BLaER1 treated with 17β-estradiol and CSF1 and Interleukin-3, amounts not matched to agents 10 nM and 100 nM (cell line): ENCODE results near the gene CHAF1B.

Source experiments
- H3K27ac ChIP-seq, 11 experiments: shearing (Covaris generic); formaldehyde crosslinking; 2 replicates each; pipeline ENCODE4 v1.8.1; 2022
- H3K27me3 ChIP-seq, 11 experiments: shearing (Covaris generic); formaldehyde crosslinking; 2 replicates each; pipeline ENCODE4 v1.8.1; 2022
- H3K36me3 ChIP-seq, 11 experiments: shearing (Covaris generic); formaldehyde crosslinking; 2 replicates each; pipeline ENCODE4 v1.8.1; 2022
- H3K4me1 ChIP-seq, 10 experiments: shearing (Covaris generic); formaldehyde crosslinking; 2 replicates each; pipeline ENCODE4 v1.8.1; 2022
- H3K4me2 ChIP-seq, 11 experiments: shearing (Covaris generic); formaldehyde crosslinking; 2 replicates each; pipeline ENCODE4 v1.8.1; 2022
- H3K4me3 ChIP-seq, 10 experiments: shearing (Covaris generic); formaldehyde crosslinking; 2 replicates each; pipeline ENCODE4 v1.8.1; 2022
- H3K9ac ChIP-seq, 11 experiments: shearing (Covaris generic); formaldehyde crosslinking; 2 replicates each; pipeline ENCODE4 v1.8.1; 2022
- H3K9me3 ChIP-seq, 11 experiments: shearing (Covaris generic); formaldehyde crosslinking; replicated peaks in 1 of 11; 2 replicates each; pipeline ENCODE4 v1.8.1; 2022
- H4K20me1 ChIP-seq, 11 experiments: shearing (Covaris generic); formaldehyde crosslinking; 2 replicates each; pipeline ENCODE4 v1.8.1; 2022
- Cebpa-rat ChIP-seq, 11 experiments: shearing (Covaris generic); IDR thresholded peaks; 2 replicates each; pipeline ENCODE4 v1.8.1; 2022

CHAF1B gene

GRCh38 chr21:36354918-36355680 lies 30.1 kb upstream of the CHAF1B start:
- Histone ChIP-seq H3K4me2 (no peak overlapping the region), H3K9me3 (no peaks in the 10 kb centered on the region), H3K9ac (no peak overlapping the region), H4K20me1 (peaks cover 0 to 79% (median 9%) of the 10 kb centered on the region in 11 experiments; a peak in 10 of 22 replicates), H3K4me3 (no peak overlapping the region), H3K4me1 (no peaks in the 10 kb centered on the region), H3K36me3 (peaks cover 75 to 100% (median 95%) of the 10 kb centered on the region in 11 experiments), H3K27me3 (no peaks in the 10 kb centered on the region), H3K27ac (no peak overlapping the region)
- no peak for TF ChIP-seq Cebpa-rat (IDR thresholded peaks at IDR 0.05)

DNA sequence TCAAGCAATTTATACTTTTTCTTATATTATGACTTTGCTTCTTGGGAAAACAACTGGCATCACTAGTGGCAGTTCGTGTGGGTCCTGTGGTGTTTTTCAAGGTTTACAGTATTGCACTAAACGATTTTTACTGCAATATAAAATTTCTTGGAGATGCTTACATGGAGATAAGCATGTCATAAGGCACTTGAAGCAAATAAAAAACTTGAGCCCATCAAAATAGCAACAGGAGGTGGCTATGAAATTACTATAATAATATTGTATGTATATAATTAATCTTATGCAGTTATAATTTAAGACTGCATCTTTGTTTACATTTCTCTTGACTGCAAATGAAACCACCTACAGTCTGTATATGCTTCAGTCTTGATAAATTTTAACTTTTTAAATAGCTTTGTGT lies 29.3 kb upstream of the CHAF1B start:
- no peaks in the 10 kb centered on the region for H3K27me3 ChIP-seq
- no peak overlapping the region for H3K27ac ChIP-seq
- no peak overlapping the region for H3K4me2 ChIP-seq
- H3K4me1 ChIP-seq, result no peaks in the 10 kb centered on the region
- H3K4me3 ChIP-seq, result no peak overlapping the region
- H4K20me1 ChIP-seq, result peaks cover 0 to 79% (median 9%) of the 10 kb centered on the region in 11 experiments; a peak in 10 of 22 replicates
- no peak for TF ChIP-seq Cebpa-rat (IDR thresholded peaks at IDR 0.05)
- H3K36me3 ChIP-seq, result peaks cover 75 to 100% (median 97%) of the 10 kb centered on the region in 11 experiments
- no peak overlapping the region for H3K9ac ChIP-seq
- H3K9me3 ChIP-seq, result no peaks in the 10 kb centered on the region

DNA sequence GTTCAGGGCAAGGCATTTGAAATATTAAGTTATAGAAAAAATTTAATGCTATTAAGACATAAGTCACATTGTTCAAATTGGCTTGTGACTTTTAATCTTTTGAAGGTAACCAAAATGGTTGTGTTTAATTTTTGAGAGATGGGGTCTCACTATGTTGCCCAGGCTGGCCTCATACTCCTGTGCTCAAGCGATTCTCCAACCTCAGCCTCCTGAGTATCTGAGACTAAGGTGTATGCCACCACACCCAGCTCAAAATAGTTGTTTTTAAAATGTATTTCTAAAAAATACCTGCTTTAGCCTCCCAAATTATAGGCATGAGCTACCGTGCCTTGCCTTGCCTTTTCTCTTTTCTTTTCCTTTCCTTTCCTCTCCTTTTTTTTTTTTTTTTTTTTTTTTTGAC lies 26.0 kb upstream of the CHAF1B start:
- peaks cover 86 to 100% (median 99%) of the 10 kb centered on the region in 11 experiments for H3K36me3 ChIP-seq

DNA sequence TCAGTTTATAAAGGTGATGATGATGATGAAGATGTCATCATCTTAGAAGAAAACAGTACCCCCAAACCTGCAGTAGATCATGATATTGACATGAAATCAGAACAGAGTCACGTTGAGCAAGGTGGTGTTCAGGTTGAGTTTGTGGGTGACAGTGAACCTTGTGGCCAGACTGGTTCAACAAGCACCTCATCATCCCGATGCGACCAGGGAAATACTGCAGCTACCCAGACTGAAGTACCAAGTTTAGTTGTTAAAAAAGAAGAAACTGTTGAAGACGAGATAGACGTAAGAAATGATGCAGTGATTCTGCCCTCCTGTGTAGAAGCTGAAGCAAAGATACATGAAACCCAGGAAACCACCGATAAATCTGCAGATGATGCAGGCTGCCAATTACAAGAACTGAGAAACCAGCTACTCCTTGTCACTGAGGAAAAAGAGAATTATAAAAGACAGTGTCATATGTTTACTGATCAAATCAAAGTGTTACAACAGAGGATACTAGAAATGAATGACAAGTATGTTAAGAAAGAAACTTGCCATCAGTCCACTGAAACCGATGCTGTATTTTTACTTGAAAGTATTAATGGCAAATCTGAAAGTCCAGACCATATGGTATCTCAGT lies 16.0 kb upstream of the CHAF1B start:
- Histone ChIP-seq H3K4me2 (no peak overlapping the region), H4K20me1 (peaks cover 0 to 78% (median 0%) of the 10 kb centered on the region in 11 experiments; a peak in 7 of 22 replicates), H3K27ac (no peak overlapping the region), H3K4me1 (no peaks in the 10 kb centered on the region), H3K36me3 (peaks cover 96 to 100% (median 99%) of the 10 kb centered on the region in 11 experiments), H3K9ac (no peak overlapping the region), H3K27me3 (no peaks in the 10 kb centered on the region), H3K9me3 (no peaks in the 10 kb centered on the region), H3K4me3 (no peak overlapping the region)
- no peak for TF ChIP-seq Cebpa-rat (IDR thresholded peaks at IDR 0.05)

More for the DNA sequence above, 26.0 kb upstream of the CHAF1B start:
- H3K27me3 ChIP-seq, result no peaks in the 10 kb centered on the region
- no peak overlapping the region for H3K4me3 ChIP-seq
- no peak for TF ChIP-seq Cebpa-rat (IDR thresholded peaks at IDR 0.05)
- no peaks in the 10 kb centered on the region for H3K9me3 ChIP-seq
- no peak overlapping the region for H3K4me2 ChIP-seq
- no peaks in the 10 kb centered on the region for H3K4me1 ChIP-seq
- H4K20me1 ChIP-seq, result peaks cover 0 to 78% (median 8%) of the 10 kb centered on the region in 11 experiments; a peak in 10 of 22 replicates
- no peak overlapping the region for H3K9ac ChIP-seq
- H3K27ac ChIP-seq, result no peak overlapping the region

GRCh38 chr21:36375994-36376393 lies 9.2 kb upstream of the CHAF1B start:
- H3K36me3 ChIP-seq, result peaks cover 50 to 80% (median 69%) of the 10 kb centered on the region in 11 experiments

DNA sequence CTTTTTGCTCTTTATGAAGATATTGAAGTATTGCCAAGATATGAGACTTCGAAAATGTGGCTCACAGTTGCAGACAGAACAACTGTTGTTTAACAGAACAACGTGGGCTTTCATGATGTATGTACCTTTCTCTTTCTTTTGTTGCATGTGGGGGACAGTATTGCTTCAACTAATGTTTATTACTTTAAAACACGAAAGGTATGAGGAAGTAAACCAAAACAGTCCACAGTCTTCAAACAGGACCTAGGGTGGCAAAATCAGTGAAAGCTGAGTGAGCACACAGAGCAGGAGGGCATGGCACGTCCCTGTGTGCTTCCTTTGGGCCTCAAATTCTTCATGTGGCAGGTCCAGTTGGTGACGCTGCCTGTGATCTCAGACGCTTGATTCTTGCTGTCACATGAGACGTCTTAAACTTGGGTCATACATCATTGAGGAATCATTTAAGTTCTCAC lies 7.8 kb upstream of the CHAF1B start:
- Histone ChIP-seq H3K9ac (no peak overlapping the region), H3K4me2 (no peak overlapping the region), H3K27me3 (no peaks in the 10 kb centered on the region), H3K4me3 (no peak overlapping the region), H4K20me1 (peaks cover 0 to 35% (median 0%) of the 10 kb centered on the region in 11 experiments; a peak in 6 of 22 replicates), H3K36me3 (peaks cover 36 to 66% (median 55%) of the 10 kb centered on the region in 11 experiments), H3K9me3 (no peaks in the 10 kb centered on the region), H3K4me1 (peaks cover 0 to 9% (median 0%) of the 10 kb centered on the region in 10 experiments; a peak in 3 of 20 replicates), H3K27ac (no peak overlapping the region)
- no peak for TF ChIP-seq Cebpa-rat (IDR thresholded peaks at IDR 0.05)

More at GRCh38 chr21:36375994-36376393, 9.2 kb upstream of the CHAF1B start:
- no peak overlapping the region for H3K4me2 ChIP-seq
- H3K4me1 ChIP-seq, result peaks cover 0 to 9% (median 0%) of the 10 kb centered on the region in 10 experiments; a peak in 3 of 20 replicates
- H3K27ac ChIP-seq, result no peak overlapping the region
- peaks cover 0 to 48% (median 0%) of the 10 kb centered on the region in 11 experiments; a peak in 7 of 22 replicates for H4K20me1 ChIP-seq
- H3K9me3 ChIP-seq, result no peaks in the 10 kb centered on the region
- H3K27me3 ChIP-seq, result no peaks in the 10 kb centered on the region
- no peak for TF ChIP-seq Cebpa-rat (IDR thresholded peaks at IDR 0.05)
- no peak overlapping the region for H3K4me3 ChIP-seq
- H3K9ac ChIP-seq, result no peak overlapping the region

DNA sequence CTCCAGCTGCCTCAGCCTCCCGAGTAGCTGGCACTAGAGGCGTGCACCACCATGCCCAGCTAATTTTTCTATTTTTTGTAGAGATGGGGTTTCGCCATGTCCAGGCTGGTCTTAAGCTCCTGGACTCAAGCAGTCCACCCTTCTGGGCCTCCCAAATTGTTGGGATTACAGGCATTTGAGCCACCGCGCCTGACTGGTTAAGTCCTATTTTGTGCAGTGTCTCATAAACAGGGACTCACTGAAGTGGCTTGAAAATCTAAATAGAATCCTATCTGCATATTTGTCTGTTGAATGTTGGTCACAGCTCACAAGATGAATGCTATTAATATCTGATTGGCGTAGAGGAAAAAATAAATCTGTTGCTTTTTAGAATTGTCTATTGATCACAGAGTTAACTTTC lies 5.9 kb upstream of the CHAF1B start:
- peaks cover 18 to 48% (median 37%) of the 10 kb centered on the region in 11 experiments for H3K36me3 ChIP-seq
- H3K27me3 ChIP-seq, result no peaks in the 10 kb centered on the region
- peak overlapping the region in 1 of 11 experiments; percentile 23; a peak in 1 of 22 replicates for H3K4me2 ChIP-seq
- peaks cover 0 to 9% (median 0%) of the 10 kb centered on the region in 10 experiments; a peak in 3 of 20 replicates for H3K4me1 ChIP-seq
- H3K9me3 ChIP-seq, result no peaks in the 10 kb centered on the region
- no peak overlapping the region for H3K4me3 ChIP-seq
- TF ChIP-seq Cebpa-rat (IDR thresholded peaks at IDR 0.05), result no peak
- H3K9ac ChIP-seq, result no peak overlapping the region
- H3K27ac ChIP-seq, result no peak overlapping the region
- peaks cover 0 to 17% (median 0%) of the 10 kb centered on the region in 11 experiments; a peak in 6 of 22 replicates for H4K20me1 ChIP-seq

DNA sequence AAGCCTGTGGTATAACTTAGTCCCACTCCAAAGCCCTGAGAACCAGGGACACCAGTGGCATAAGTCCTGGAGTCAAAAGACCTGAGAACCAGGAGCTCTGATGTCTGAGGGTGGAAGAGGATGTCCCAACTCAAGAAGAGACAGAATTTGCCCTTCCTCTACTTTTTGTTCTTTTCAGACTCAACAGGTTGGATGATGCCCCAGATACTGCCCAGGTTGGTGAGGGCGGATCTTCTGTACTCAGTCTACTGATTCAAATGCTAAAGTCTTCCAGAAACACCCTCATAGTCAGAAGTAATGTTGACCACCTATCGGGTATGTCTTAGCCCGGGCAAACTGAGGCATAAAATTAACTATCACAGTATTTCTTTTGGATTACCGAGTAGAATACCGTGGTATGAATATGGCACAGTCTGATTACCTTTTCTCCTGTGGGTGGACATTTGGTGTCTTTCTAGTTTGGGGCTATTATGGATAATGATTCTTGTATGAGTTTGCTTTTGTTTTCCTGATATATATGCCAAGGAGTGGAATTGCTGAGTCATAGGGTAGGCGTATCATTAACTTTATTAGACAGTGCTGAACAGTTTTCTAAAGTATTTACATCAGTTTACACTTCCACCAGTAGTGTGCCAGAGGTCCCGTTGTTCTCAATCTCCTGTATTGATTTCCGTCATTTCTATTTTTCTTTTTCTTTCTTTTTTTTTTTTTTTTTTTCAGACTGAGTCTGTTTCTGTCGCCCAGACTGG lies 3.2 kb upstream of the CHAF1B start:
- no peaks in the 10 kb centered on the region for H3K27me3 ChIP-seq
- peaks cover 9 to 20% (median 14%) of the 10 kb centered on the region in 11 experiments for H3K36me3 ChIP-seq
- H3K4me1 ChIP-seq, result peaks cover 0 to 23% (median 10%) of the 10 kb centered on the region in 10 experiments; a peak in 14 of 20 replicates
- no peak overlapping the region for H3K4me2 ChIP-seq
- H4K20me1 ChIP-seq, result peaks cover 0 to 4% (median 0%) of the 10 kb centered on the region in 11 experiments; a peak in 1 of 22 replicates
- H3K9me3 ChIP-seq, result no peaks in the 10 kb centered on the region
- no peak overlapping the region for H3K27ac ChIP-seq
- H3K4me3 ChIP-seq, result no peak overlapping the region
- no peak overlapping the region for H3K9ac ChIP-seq
- no peak for TF ChIP-seq Cebpa-rat (IDR thresholded peaks at IDR 0.05)
